Measurements from ENCODE around the gene MBD6. TPM values are rescaled to one million over a fixed set of nuclear protein-coding genes. Genes with fewer than 3 reads are reported as not detected.
A peak's percentile ranks its signal among the peaks of the same experiment; 100 is the strongest.

The MBD6 gene
- total and polyA plus RNA-seq, 2 of the 13 experiments (the other 11 are each of a cell fraction or from before 2014, with no cell fraction given) = 4.1 to 5.9 TPM

- TF ChIP-seq CERS6 (CRISPR knock-in tag; IDR thresholded peaks at IDR 0.05) (no peak), ZNF205 (CRISPR knock-in tag; IDR thresholded peaks at IDR 0.05) (no peak), FOSL1 (CRISPR knock-in tag; IDR thresholded peaks at IDR 0.05; ENCODE audit: borderline replicate concordance) (peak; percentile 87), ZNF234 (CRISPR knock-in tag; conservative IDR thresholded peaks at IDR 0.05) (no peak), GATAD2A (CRISPR knock-in tag; IDR thresholded peaks at IDR 0.05) (no peak), HINFP (CRISPR knock-in tag; IDR thresholded peaks at IDR 0.05; ENCODE audit: low read depth) (no peak), PAX8 (CRISPR knock-in tag; IDR thresholded peaks at IDR 0.05; ENCODE audit: borderline replicate concordance) (no peak), ZSCAN22 (CRISPR knock-in tag; IDR thresholded peaks at IDR 0.05) (no peak), PHF5A (CRISPR knock-in tag; IDR thresholded peaks at IDR 0.05; ENCODE audit: low read depth, unreplicated experiment) (no peak), ZNF331 (CRISPR knock-in tag; IDR thresholded peaks at IDR 0.05) (no peak), PRDM10 (CRISPR knock-in tag; IDR thresholded peaks at IDR 0.05; ENCODE audit: low read depth) (peak; percentile 31; the same call in 1 of the 2 replicates), ZNF766 (CRISPR knock-in tag; IDR thresholded peaks at IDR 0.05; ENCODE audit: borderline replicate concordance) (no peak), YEATS4 (CRISPR knock-in tag; IDR thresholded peaks at IDR 0.05; ENCODE audit: borderline replicate concordance) (no peak), MAFK (conservative IDR thresholded peaks at IDR 0.05 in 1 of 2, IDR thresholded peaks at IDR 0.05 in 1 of 2; ENCODE audit: low read length in 2 of 2) (0 out of 4 replicates have a peak, but pooled peaks of 1 of the 2 experiments have one; percentile 18), HMGXB3 (CRISPR knock-in tag; IDR thresholded peaks at IDR 0.05; ENCODE audit: borderline replicate concordance) (no peak), KDM1A (CRISPR knock-in tag; IDR thresholded peaks at IDR 0.05) (peak; percentile 34; the same call in 1 of the 2 replicates), GPBP1L1 (CRISPR knock-in tag; IDR thresholded peaks at IDR 0.05) (no peak), ZNF235 (CRISPR knock-in tag; IDR thresholded peaks at IDR 0.05; ENCODE audit: borderline replicate concordance) (no peak)
Observed at GRCh38 chr12:57576613-57577160, 54.1 kb downstream of the MBD6 start (continued).

Measured in HepG2 (cell line).